HT1080 (cell line): Measurements from ENCODE around the gene EEF2K. TPM values are rescaled to one million over a fixed set of nuclear protein-coding genes. Genes with fewer than 3 reads are reported as not detected.

Experiments used
- DNase-seq: peaks from one replicate; pipeline ENCODE4 v3.0.0-alpha.2; 2015; ENCODE audit warnings: low read depth
- total RNA-seq: library from RNA; depleted of rRNA; stranded (reverse); fragments of >200 nt; shearing (Covaris generic); gene quantifications from 2 replicates; pipeline ENCODE4 v1.2.3, GENCODE V29; 2014; rRNA removed

Gene EEF2K
- total RNA-seq, 1 experiment from 2014 or later, result 23.6 TPM

- no peak for DNase-seq
These were observed 124.2 kb downstream of the EEF2K start for GRCh38 chr16:22330326-22330725.

DNA sequence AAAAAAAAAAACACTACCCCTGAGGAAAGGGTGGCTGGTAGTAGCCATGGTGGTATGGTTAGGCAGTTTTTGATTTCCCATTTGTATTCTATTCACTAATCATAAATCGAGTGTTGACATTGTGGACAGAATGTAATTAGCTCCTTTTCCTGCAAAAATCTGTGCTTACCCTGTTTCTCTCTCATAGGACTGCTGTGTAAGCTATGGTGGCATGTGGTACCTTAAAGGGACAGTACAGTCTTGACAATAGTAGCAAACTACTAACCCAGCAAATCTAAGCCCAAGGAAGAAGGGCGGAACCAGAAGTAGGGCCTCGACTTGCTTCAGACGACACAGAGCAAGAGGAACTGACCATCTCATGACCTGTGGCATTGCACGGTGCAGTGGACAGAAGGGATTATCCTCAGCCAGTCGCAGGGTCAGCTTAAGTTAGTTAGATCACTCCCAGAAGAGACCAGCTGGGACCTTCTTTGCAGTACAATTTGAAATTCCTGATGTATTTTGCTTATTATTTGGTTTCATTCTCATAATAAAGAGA, 127.4 kb downstream of the EEF2K start:
- DNase-seq, result no peak

DNA sequence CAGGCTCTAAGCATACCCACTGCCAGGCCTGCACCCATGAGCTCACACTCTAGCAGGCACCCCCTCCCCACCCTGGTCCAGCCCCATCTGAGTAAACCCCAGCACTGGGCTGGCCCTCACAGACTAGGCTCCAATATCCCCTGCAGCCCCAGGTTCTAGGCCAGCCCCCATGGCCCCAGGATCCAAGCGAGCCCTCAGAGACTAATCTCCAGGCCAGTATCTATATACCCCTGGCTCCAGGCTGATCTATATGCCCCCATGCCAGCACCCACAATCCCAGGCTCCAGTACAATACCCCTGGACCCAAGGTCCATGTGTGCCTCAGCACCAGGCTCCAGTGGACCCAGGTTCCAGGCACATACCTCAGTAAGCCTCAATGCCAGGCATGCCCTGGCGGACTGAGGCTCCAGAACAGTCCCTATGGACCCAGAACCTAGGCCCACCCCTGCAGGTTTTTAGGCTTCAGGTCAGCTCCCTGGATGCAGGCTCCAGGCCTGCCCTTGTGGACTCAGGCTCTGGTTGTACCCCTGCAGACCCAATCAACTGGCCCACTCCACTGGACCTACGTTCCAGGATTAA, 129.7 kb downstream of the EEF2K start:
- no peak for DNase-seq

DNA sequence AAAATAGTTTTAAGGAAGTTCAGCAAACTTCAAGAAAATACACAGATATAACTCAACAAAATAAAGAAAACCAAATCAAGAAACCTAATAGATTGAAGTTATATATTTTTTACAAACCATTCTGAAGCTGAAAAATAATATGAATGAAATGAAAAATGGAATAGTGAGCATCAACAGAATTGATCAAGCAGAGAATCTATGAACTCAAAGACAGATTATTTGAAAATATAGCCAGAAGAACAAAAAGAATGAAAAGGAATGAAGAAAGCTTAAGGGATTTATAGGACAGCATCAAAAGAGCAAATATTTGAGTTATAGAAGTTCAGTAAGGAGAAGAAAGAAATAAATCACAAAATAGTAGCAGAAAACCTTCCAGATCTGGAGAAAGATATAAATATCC, 130.5 kb downstream of the EEF2K start:
- no peak for DNase-seq

- DNase-seq, result no peak
These were observed 131.0 kb downstream of the EEF2K start for GRCh38 chr16:22337045-22337444.

- DNase-seq, result no peak
These were observed 132.0 kb downstream of the EEF2K start for GRCh38 chr16:22337849-22338635.

Other genes with a start within 250 kb of the EEF2K start
- gene PDZD9, start 205.2 kb upstream of the EEF2K start, total RNA-seq, result not detected in 2 replicates
- gene MOSMO, start 198.2 kb upstream of the EEF2K start, total RNA-seq, result 23.4 and 30.8 TPM in 2 replicates
- not detected in 2 replicates for gene VWA3A, start 113.7 kb upstream of the EEF2K start, total RNA-seq
- gene SDR42E2, start 43.8 kb upstream of the EEF2K start, total RNA-seq, result not detected in 2 replicates
- 82.5 and 93.6 TPM in 2 replicates for gene POLR3E, start 91.1 kb downstream of the EEF2K start, total RNA-seq
- 17.3 and 18.2 TPM in 2 replicates for gene CDR2, start 168.3 kb downstream of the EEF2K start, total RNA-seq